SKM-1 (cell line): Measurements from ENCODE around the gene SMIM29.

Experiments
- DNase-seq: peaks from one replicate; lab custom pipeline; 2025; ENCODE audit not compliant: unreplicated experiment; lab: John Stamatoyannopoulos, UW

Gene SMIM29

DNA sequence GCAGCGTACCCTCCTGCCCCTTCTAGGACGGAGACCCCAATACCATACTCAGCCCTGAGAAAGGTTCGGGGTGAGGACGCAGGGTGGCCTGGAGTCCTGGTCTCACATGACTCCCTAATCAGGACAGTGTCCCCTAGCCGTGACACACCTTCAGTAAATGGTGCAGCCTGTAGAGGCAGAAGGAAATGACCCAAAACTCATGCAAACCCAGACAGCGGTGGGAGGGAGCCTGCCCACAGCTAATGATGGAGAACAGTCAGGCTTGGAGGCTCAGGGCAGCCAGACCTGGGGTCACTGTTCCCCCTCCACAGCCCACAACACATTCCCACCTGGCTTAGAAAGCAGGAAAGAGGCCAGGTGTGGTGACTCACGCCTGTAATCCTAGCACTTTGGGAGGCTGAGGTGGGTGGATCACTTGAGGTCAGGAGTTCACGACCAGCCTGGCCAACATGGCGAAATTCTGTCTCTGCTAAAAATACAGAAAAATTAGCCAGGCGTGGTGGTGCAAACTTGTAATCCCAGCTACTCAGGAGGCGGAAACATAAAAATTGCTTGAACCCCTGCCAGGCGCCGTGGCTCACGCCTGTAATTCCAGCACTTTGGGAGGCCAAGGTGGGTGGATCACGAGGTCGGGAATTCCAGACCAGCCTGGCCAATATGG lies 20.9 kb downstream of the SMIM29 start:
- DNase-seq = peak; percentile 18

DNA sequence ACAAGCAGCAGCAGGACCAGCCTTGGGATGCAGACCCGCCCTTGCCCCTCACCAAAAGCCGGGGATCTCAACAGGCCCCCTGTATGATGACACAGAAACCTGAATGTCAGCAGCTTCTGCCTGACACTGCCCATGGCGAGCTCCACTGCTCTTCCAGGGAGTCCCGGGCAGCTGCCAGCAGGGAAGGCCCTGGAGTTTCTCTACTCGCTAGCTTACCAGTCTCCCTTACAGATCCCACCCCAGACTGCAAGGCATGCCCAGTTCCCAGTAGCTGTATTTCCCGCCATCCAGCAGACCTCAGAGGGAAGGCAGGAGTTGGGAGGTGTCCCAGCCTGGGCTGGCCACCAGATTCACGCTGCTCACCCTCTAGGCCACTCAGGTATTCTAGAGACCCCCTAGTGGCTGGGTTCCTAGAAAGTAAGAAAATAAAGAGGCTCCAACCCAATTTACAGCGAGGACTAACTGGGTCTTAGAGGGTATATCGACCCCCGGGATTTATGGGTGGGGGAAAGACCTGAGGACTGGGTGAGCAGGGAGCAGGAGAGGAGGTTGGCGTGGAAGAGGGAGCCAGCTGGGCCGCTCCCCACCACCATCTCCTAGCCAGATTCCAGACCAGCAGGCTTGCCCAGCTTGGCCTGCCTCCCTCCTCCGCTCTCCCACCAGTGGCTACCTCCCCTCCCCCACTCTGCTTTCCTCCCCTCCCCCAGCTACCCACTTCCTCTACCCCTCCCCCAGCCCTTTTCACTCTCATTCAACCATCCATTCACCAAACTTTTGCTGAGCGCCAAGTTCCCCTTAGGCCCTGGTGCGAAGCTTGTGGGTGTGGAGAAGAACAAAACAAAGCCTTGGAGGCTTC lies 21.8 kb downstream of the SMIM29 start:
- DNase-seq = peak; percentile 40

DNA sequence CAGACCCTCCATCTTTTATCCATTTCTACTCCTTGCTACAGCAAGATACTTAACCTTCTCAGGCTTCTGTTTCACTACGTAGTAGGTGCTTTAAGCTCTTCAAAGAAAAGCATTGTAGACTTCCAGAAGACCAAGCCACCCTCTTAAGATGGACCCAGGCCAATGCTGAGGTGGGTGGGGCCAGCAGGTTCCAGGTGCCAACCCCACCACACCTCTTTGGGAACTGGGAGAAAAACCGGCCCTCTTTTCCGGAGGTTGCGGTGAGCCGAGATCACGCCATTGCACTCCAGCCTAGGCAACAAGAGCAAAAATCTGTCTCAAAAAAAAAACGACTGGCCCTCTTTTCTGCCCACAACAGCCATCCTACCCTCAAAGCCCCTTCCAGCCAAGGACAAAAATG lies 22.7 kb downstream of the SMIM29 start:
- no peak for DNase-seq

DNA sequence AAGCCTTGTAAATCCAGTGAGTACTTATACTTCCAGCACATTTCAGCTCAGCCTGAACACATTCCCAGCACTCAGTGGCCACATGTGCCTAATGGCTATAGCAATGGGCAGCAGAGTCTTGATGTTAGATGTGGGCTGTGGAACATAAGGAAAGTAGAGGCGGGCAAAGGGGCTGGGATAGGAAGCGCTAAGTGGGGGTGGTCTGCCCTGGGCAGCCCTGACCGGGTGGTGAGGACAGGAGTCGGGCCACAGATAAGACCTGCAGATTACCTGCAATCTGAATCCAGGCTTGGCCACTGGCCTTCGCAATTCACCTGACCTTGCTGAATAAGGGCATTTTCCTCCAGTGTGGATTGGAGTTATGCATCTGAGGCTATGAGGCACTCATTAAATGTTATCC lies 23.3 kb downstream of the SMIM29 start:
- no peak for DNase-seq

DNA sequence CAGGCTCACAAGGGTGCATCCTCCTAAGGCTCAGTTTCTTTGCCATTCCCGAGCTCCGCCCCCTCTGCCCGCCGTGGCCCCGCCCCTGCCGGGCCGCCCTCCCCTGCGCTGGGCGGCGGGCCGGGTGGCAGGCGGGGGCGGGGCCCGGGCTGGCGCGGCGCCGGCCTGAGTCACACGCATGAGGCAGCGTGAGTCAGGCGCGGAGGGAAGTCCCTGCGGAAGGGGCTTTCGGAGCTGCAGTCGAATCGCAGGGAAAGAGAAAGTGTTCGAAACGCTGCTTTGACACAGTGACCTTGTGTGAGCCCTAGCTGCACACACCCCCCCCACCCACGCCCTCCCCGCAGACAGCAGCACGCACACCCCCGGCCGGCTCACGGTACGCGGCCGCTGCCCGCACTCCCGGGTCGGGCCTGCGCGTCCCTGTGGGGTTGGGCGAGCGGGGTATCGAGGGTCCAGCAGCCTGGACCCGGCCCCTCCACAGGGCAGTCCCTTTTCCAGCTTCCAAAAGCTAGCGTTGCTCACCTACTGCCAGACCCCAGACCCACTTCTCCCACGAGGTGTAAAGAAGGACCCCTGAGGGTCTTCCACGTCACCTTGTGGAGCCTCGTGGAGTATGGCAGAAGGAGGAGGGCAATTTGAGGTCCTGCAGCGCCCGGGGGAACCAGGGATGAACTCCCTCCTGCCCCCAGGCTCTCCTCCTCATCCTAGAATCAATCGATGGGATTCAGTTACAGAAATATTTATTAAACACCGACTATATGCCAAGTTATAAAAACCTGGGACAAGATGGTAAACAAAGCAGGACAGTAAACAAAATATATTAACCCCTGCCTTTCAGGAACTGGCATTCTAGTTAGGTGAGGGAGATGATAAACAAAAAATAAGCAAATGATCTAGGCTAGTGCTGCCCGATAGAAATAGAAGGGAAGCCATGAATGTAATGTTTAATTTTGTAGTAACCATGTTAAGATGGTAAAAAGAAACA lies 24.6 kb downstream of the SMIM29 start:
- peak; percentile 78 for DNase-seq

DNA sequence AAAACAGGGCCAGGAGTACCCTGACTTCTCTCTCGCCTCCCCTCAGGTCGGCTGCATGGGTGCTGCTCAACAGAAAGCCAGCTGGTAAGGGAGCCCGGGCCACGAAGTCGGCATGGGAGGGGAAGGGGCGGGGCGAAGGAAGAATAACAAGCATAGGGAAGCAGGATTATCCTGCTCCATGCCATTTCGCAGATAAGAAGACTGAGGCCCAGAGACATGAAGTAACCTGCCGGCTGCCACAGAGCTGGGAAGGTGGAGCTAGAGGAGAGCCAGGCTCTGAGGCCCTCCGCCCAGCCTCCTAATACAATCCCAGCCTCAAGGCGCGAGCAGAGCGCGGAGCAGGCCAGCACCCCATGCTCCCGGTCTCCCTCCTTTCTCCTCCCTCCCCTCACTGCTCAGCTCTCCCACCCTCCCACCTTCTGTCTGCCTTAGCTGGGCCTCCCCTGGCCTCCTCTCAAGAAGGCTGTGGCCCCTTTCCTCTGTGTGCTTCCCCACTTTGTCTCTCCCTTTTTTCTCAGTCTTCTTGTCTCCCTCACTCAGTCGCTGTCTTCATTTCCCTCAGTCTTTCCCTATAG lies 25.3 kb downstream of the SMIM29 start:
- DNase-seq = no peak

DNA sequence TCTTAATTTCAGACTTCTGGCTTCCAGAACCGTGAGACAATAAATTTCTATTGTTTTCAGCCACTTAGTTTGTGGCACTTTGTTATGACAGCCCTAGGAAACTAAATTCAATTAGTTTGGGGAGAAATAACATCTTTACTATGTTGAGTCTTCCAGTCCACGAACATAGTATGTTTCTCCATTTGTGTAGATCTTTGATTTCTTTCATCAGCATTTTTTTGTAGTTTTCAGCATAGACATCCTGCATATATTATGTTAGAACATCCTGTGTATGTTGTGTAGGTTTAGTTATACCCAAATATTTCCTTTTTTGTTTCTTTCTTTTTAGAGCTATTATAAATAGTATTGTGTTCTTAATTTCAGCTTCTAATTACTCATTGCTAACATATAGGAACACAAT lies 30.1 kb downstream of the SMIM29 start:
- no peak for DNase-seq

DNA sequence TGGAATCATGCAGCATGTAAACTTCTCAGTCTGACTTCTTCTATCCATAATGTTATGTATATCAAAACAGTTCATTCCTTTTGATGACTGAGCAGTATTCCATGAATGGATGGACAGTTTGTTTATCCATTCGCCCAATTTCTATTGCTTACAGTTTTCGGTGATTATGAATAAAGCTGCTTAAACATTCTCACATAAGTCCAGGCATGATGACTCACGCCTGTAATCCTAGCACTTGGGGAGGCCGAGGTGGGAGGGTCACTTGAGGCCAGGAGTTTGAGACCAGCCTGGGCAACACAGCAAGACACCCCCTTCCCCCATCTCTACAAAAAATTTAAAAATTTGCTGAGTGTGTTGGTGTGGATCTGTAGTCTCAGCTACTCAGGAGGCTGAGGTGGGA lies 35.0 kb downstream of the SMIM29 start:
- no peak for DNase-seq

DNA sequence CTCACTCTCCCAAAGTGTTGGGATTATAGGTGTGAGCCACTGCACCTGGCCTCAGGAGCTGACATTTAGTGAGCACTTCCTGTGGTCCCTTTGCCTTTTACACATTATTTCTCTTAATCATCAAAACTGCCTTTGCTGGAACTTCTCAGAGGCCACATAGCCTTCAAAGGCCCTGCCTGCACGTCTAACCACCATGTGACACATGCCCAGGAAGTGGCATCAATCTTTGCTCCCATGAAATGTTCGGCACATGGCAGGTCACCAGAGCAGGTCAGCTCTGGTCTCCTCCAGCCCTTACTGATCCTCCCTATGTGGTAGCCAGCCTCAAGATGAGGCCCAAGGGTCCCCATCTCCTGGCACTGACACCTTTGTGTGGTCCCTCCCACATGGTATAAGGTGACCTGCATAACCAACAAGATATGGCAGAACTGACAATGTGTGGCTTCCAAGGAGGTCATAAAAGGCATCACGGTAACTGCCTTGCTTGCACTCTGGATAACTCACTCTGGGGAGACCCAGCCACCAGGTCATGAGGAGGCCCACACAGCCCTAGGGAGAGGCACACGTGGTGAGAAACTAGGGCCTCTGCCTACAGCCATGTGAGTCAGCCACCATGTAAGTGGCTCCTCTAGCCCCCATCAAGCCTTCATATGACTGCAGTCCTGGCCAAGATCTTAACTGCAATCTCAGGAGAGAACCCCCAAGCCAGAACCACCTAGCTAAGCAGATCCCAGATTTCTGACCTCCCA lies 40.9 kb downstream of the SMIM29 start:
- no peak for DNase-seq

DNA sequence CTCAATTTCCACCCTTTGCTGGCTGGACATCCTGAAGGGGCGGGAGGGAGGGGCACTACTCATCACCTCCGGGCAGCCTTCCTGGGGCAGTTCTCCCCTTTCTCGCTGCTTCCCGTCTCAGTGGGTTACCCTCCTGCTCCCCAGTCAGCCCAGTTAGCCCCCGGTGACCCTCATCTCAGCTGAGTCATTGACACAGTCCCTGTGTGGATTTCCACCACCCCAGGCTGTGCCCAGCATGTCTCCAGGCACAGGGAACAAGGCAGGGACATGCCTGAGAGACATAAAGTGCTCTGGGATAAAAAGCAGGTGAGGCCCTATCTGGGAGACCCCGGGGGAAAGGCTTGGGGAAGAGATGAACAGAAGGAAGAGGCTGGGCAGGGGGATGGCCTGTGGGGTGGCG lies 42.1 kb downstream of the SMIM29 start:
- DNase-seq = no peak

DNA sequence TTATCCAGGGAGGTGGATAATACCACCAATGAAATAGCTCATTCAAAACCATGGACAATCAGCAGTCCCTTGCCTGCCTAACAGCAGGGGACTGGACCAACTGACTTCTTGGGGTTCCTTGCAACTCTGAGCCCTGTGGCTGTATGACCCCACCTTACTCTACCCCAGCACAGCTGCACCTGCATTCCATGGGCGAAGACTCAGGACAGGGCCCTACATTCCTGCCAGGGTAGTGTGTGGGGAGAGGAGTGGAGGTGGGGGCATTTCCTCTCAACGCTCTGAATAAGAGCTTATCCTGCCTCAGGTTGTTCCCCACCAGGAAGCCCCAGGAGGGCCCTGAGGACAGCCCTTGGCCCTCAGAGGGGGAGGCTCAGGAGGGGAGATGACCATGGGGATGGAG lies 42.9 kb downstream of the SMIM29 start:
- DNase-seq = no peak

DNA sequence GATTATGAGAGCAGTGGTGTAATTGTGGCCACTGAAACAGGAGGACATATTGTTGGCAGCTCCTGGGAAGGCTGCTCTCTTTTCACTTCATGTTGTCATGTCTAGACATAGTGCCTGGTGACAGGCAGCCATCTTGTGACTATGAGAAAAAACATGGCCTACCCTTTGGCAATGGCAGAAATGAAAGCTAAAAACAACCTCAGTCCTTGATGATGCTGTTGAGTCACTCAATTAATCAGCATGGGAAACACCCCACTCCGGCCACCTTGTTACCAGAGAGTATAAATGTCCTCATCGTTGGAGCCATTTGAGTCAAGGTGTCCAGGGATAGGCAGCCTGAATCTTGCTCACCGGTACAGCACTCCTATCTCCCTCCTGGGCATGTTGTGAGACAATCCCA lies 43.3 kb downstream of the SMIM29 start:
- DNase-seq = no peak

DNA sequence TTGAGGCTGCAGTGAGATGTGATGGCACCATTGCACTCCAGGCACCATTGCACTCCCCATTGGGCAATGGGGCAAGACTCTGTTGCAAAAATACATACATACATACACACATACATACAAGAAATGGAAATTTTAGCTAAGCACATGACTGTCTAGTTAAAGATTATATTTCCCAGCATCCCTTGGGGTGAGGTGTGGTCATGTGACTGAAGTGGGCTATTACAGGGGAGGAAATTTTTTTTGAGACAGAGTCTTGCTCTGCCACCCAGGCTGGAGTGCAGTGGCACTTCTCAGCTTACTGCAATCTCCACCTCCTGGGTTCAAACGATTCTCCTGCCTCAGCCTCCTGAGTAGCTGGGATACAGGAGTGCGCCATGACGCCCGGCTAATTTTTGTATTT lies 44.1 kb downstream of the SMIM29 start:
- DNase-seq = no peak

DNA sequence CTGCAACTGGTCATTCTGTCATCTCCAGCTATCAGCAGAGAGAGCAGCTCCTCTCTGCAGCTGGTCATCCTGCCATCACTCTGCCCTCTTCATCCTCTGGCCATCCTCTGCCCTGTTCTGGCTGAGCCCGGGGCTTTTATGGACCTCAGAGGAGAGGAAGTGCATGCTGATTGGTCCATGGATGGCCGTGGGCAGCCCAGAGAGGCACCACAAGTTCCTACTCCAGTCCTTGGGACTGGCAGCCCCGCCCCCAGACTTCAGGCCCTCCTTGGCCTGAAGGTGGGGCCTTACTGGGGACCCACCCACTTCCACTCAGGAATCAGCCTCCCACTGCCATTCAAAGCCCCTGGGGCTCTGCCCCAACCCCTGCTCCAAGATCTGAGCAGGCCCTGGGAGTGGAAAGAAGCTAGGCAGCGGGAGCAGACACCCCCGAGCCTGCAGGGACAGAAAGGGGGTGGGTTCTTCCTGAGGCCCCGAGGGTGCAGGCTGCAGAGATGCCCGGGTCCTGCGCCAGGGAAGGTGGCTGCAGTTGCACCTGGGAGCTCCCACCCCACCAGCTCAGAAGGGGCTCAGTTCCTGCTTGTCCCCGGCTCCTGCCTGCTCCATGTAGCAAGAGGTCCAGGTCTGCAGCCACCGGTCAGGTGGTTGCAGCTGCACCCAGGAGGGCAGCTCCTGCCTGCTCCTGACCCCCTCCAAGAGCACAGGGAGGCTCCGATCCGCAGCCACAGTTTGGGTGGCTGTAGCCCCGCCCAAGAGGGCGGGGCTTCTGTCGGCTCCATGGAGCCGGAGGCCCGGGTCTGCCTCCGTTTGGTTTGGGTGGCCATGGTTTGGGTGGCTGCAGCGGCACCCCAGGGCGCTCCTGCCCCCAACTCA lies 46.2 kb downstream of the SMIM29 start:
- DNase-seq = no peak

DNA sequence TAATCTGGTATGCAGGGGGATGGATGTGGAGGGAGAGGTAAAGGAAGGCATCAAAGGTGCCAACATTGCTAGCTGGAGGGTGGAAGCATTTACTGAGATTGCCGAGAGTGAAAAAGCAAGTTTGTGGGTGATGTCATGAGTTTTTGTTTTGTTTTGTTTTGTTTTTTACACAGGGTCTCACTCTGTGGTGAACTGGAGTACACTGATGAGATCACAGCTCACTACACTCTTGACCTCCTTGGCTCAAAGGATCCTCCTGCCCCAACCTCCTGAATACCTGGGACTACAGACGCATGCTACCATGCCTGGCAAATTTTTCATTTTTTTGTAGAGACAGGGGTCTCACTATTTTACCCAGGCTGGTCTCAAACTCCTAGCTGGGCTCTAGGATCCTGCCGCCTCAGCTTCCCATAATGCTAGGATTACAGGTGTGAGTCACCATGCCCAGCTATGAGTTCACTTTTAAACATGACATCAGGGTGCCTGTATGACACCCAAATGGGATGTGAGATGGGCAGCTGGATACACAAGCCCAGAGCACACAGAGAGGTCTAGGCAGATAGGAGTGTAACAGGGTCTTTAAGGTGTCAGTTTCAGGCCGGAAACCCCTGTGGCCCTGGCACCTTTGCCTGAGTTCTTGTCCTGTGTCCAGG lies 47.2 kb downstream of the SMIM29 start:
- DNase-seq = no peak

DNA sequence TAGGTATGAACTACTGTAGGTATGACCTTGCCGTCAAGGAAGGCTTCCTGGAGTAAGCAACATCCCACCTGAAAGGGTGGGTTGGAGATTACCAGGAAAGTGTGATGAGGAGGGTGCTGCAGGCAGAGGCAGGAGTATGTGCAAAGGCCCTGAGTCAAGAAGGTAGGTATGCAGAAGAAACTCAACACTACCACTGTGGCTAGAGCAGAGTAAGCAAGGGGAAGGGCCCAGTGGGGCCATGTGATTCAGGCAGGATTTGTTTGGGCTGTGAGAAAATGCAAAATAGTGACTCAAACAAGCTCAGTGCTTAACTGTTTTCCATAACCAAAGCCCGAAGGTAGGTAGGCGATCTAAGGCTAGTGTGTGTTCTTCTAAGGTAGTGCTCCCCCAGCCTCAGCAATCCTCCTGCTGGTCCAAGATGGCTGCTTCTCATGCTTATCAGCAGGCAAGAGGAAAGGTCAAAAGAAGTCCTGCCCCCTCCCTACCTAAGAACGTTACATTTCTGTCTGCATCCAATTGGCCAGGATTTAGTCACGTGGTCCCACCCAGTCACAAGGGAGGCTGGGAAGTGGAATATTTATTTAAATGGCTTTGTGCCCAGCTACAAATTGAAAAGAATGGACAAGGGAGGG lies 48.4 kb downstream of the SMIM29 start:
- DNase-seq = no peak

DNA sequence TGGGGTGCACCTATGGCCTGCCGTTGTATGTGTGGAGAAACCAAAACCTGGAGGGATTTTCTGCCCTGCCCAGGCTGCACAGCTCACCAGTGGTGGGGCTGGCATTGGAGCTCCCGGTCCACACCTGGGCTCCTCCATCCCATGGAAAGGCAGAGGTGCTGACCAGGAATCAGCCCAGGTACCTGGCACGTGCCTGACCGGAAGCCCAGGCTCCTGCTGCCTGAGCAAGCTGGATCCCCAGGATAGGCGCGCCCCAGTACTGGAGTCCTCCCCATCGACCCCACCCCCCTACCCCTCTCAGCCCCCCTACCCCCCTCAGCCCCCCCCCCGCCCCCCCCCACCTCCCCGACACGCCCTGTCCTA lies 52.0 kb downstream of the SMIM29 start:
- DNase-seq = no peak
